Progenitor cell of endocrine pancreas (in vitro differentiated cells): Measurements from ENCODE around the gene GYPB. TPM values are rescaled to one million over a fixed set of nuclear protein-coding genes. Genes with fewer than 3 reads are reported as not detected.
"Not testable (repeated sequence)": the region's sequence is repeated elsewhere in the genome, so short reads cannot be mapped to it uniquely, and the experiment has no call there.

ENCODE experiments used
- DNase-seq: peaks from one replicate; pipeline ENCODE4 v3.0.0; 2021; ENCODE audit warnings: low spot score; ENCODE audit not compliant: unreplicated experiment
- H3K27ac Mint-ChIP-seq: 2 replicates; pipeline ENCODE4 v1.8.0; 2021; ENCODE audit warnings: mild to moderate bottlenecking, moderate library complexity, mixed read lengths
- H3K27me3 Mint-ChIP-seq: 2 replicates; pipeline ENCODE4 v1.8.0; 2021; ENCODE audit warnings: mixed read lengths
- H3K36me3 Mint-ChIP-seq: 2 replicates; pipeline ENCODE4 v1.8.0; 2022; ENCODE audit warnings: mixed read lengths; ENCODE audit not compliant: insufficient read depth
- H3K4me1 Mint-ChIP-seq: 2 replicates; pipeline ENCODE4 v1.8.0; 2021; ENCODE audit warnings: low read depth, mixed read lengths
- H3K4me3 Mint-ChIP-seq: 2 replicates; pipeline ENCODE4 v1.8.0; 2021; ENCODE audit warnings: low read depth, mild to moderate bottlenecking, moderate library complexity, mixed read lengths
- H3K9me3 Mint-ChIP-seq: 2 replicates; pipeline ENCODE4 v1.8.0; 2021; ENCODE audit warnings: low read depth, mixed read lengths
- CTCF ChIP-seq: fragments of 200-600 bp; sonication (generic); IDR thresholded peaks from one replicate; pipeline ENCODE4 v1.5.0; 2021; ENCODE audit warnings: antibody characterized with exemption, mild to moderate bottlenecking; ENCODE audit not compliant: unreplicated experiment
- total RNA-seq: library from RNA; stranded (reverse); gene quantifications from 2 replicates; pipeline ENCODE4 v1.2.1, GENCODE V29; 2021

Gene GYPB
- total RNA-seq, 1 donor from 2014 or later, result not detected

GRCh38 chr4:144014808-144015207 lies 4.4 kb downstream of the GYPB start:
- TF ChIP-seq CTCF, result no peak
- no peaks in the 10 kb centered on the region for H3K36me3 Mint-ChIP-seq
- H3K9me3 Mint-ChIP-seq, result no peaks in the 10 kb centered on the region
- no peaks in the 10 kb centered on the region for H3K27me3 Mint-ChIP-seq
- no peak for DNase-seq
- H3K4me3 Mint-ChIP-seq, result no peak overlapping the region
- no peak overlapping the region for H3K27ac Mint-ChIP-seq
- H3K4me1 Mint-ChIP-seq, result no peaks in the 10 kb centered on the region

- DNase-seq, H3K9me3 Mint-ChIP-seq, H3K27ac Mint-ChIP-seq, H3K27me3 Mint-ChIP-seq, H3K4me3 Mint-ChIP-seq, H3K36me3 Mint-ChIP-seq, H3K4me1 Mint-ChIP-seq: not testable (repeated sequence)
Measured at GRCh38 chr4:144008602-144009001, 10.6 kb downstream of the GYPB start.

- H3K9me3 Mint-ChIP-seq, H3K27ac Mint-ChIP-seq, DNase-seq, H3K4me3 Mint-ChIP-seq, H3K27me3 Mint-ChIP-seq, H3K36me3 Mint-ChIP-seq, H3K4me1 Mint-ChIP-seq: not testable (repeated sequence)
Measured at GRCh38 chr4:144007960-144008359, 11.2 kb downstream of the GYPB start.

GRCh38 chr4:144006200-144006803 lies 12.9 kb downstream of the GYPB start:
- H3K36me3 Mint-ChIP-seq, H3K27me3 Mint-ChIP-seq, H3K27ac Mint-ChIP-seq, DNase-seq, H3K9me3 Mint-ChIP-seq, H3K4me1 Mint-ChIP-seq, H3K4me3 Mint-ChIP-seq: not testable (repeated sequence)

- not testable (repeated sequence) for DNase-seq, H3K4me1 Mint-ChIP-seq, H3K36me3 Mint-ChIP-seq, H3K9me3 Mint-ChIP-seq, H3K4me3 Mint-ChIP-seq, H3K27ac Mint-ChIP-seq, H3K27me3 Mint-ChIP-seq
Measured at GRCh38 chr4:144005558-144005953, 13.6 kb downstream of the GYPB start.

- H3K27ac Mint-ChIP-seq, H3K4me3 Mint-ChIP-seq, H3K36me3 Mint-ChIP-seq, H3K9me3 Mint-ChIP-seq, H3K27me3 Mint-ChIP-seq, DNase-seq: not testable (repeated sequence)
- H3K4me1 Mint-ChIP-seq, result peaks cover 10% of the 10 kb centered on the region
Measured at GRCh38 chr4:144004868-144005557, 14.2 kb downstream of the GYPB start.

- not testable (repeated sequence) for DNase-seq, H3K9me3 Mint-ChIP-seq, H3K27me3 Mint-ChIP-seq, H3K4me3 Mint-ChIP-seq, H3K27ac Mint-ChIP-seq, H3K36me3 Mint-ChIP-seq
- peaks cover 10% of the 10 kb centered on the region for H3K4me1 Mint-ChIP-seq
Measured at GRCh38 chr4:144003890-144004265, 15.3 kb downstream of the GYPB start.

GRCh38 chr4:144003205-144003889 lies 15.8 kb downstream of the GYPB start:
- not testable (repeated sequence) for H3K4me3 Mint-ChIP-seq

GRCh38 chr4:144000331-144000995 lies 18.7 kb downstream of the GYPB start:
- H3K4me1 Mint-ChIP-seq, result peaks cover 10% of the 10 kb centered on the region
- H3K36me3 Mint-ChIP-seq, H3K9me3 Mint-ChIP-seq, DNase-seq, H3K27ac Mint-ChIP-seq, H3K27me3 Mint-ChIP-seq, H3K4me3 Mint-ChIP-seq: not testable (repeated sequence)

More at GRCh38 chr4:144003205-144003889, 15.8 kb downstream of the GYPB start:
- H3K27me3 Mint-ChIP-seq, H3K36me3 Mint-ChIP-seq, DNase-seq, H3K27ac Mint-ChIP-seq, H3K9me3 Mint-ChIP-seq: not testable (repeated sequence)
- peaks cover 10% of the 10 kb centered on the region for H3K4me1 Mint-ChIP-seq

- not testable (repeated sequence) for H3K36me3 Mint-ChIP-seq, H3K9me3 Mint-ChIP-seq, H3K4me3 Mint-ChIP-seq, H3K27ac Mint-ChIP-seq, H3K27me3 Mint-ChIP-seq, H3K4me1 Mint-ChIP-seq, DNase-seq
Measured at GRCh38 chr4:143996193-143996592, 23.0 kb downstream of the GYPB start.

GRCh38 chr4:143991761-143992160 lies 27.4 kb downstream of the GYPB start:
- H3K27me3 Mint-ChIP-seq, H3K36me3 Mint-ChIP-seq, H3K4me1 Mint-ChIP-seq, H3K9me3 Mint-ChIP-seq, DNase-seq, H3K27ac Mint-ChIP-seq, H3K4me3 Mint-ChIP-seq: not testable (repeated sequence)

- H3K4me1 Mint-ChIP-seq, DNase-seq, H3K27me3 Mint-ChIP-seq, H3K36me3 Mint-ChIP-seq, H3K9me3 Mint-ChIP-seq, H3K27ac Mint-ChIP-seq, H3K4me3 Mint-ChIP-seq: not testable (repeated sequence)
Measured at GRCh38 chr4:143990717-143991116, 28.5 kb downstream of the GYPB start.
